ENCODE results near the gene CEMIP.

GRCh38 chr15:80989081-80989517 lies 209.9 kb downstream of the CEMIP start:
- TF ChIP-seq CTCF (IDR thresholded peaks at IDR 0.05) (no peak), POLR2A (IDR thresholded peaks at IDR 0.05) (no peak)

Measured in adrenal gland (tissue), 5 donors.